ENCODE measurements around the gene NLRC5.
"Not testable (repeated sequence)": the region's sequence is repeated elsewhere in the genome, so short reads cannot be mapped to it uniquely, and the experiment has no call there.

NLRC5 gene

GRCh38 chr16:56964243-56965148 is 24.9 kb upstream of the NLRC5 start:
- DNase-seq, result no peak

- no peak for DNase-seq
These were observed 23.9 kb upstream of the NLRC5 start for GRCh38 chr16:56965149-56966092.

GRCh38 chr16:56966093-56966475 is 23.3 kb upstream of the NLRC5 start:
- no peak for DNase-seq

- no peak for DNase-seq
These were observed 21.6 kb upstream of the NLRC5 start for GRCh38 chr16:56967733-56968132.

GRCh38 chr16:56969769-56970168 is 19.6 kb upstream of the NLRC5 start:
- DNase-seq, result no peak

GRCh38 chr16:56970934-56971767 is 18.2 kb upstream of the NLRC5 start:
- DNase-seq, result no peak

GRCh38 chr16:56971768-56972043 is 17.7 kb upstream of the NLRC5 start:
- no peak for DNase-seq

- DNase-seq, result no peak
These were observed 16.7 kb upstream of the NLRC5 start for GRCh38 chr16:56972403-56973293.

- no peak for DNase-seq
These were observed 16.1 kb upstream of the NLRC5 start for GRCh38 chr16:56973294-56973689.

- DNase-seq, result not testable (repeated sequence)
These were observed 15.5 kb upstream of the NLRC5 start for GRCh38 chr16:56973899-56974298.

GRCh38 chr16:56974549-56975300 is 14.6 kb upstream of the NLRC5 start:
- DNase-seq, result no peak

GRCh38 chr16:56975714-56976113 is 13.6 kb upstream of the NLRC5 start:
- no peak for DNase-seq

- DNase-seq, result no peak
These were observed 12.1 kb upstream of the NLRC5 start for GRCh38 chr16:56977216-56977615.

GRCh38 chr16:56977823-56978430 is 11.4 kb upstream of the NLRC5 start:
- DNase-seq, result no peak

GRCh38 chr16:56980201-56980535 is 9.2 kb upstream of the NLRC5 start:
- DNase-seq, result no peak

- no peak for DNase-seq
These were observed 8.3 kb upstream of the NLRC5 start for GRCh38 chr16:56980792-56981724.

GRCh38 chr16:56981729-56982271 is 7.6 kb upstream of the NLRC5 start:
- DNase-seq, result no peak

- no peak for DNase-seq
These were observed 6.7 kb upstream of the NLRC5 start for GRCh38 chr16:56982695-56983094.

- no peak for DNase-seq
These were observed 6.1 kb upstream of the NLRC5 start for GRCh38 chr16:56983211-56983751.
